HepG2 (cell line): Measurements from ENCODE around the gene EIF3B. TPM values are rescaled to one million over a fixed set of nuclear protein-coding genes. Genes with fewer than 3 reads are reported as not detected.

Experiments
- ATF2 ChIP-seq: sonication (generic); formaldehyde crosslinking; IDR thresholded peaks from 2 replicates; pipeline ENCODE4 v1.4.0; 2020; ENCODE audit warnings: missing genetic modification reagents
- CCAR2 ChIP-seq: fragments of 200-400 bp; formaldehyde crosslinking; optimal IDR thresholded peaks from 2 replicates; pipeline ENCODE3; 2018; ENCODE audit warnings: low read depth, mild to moderate bottlenecking, low read length, moderate library complexity
- FLYWCH1 ChIP-seq: sonication (generic); formaldehyde crosslinking; IDR thresholded peaks from 2 replicates; pipeline ENCODE4 v1.8.1; 2023; ENCODE audit warnings: mild to moderate bottlenecking, missing genetic modification reagents
- GABPB1 ChIP-seq: IDR thresholded peaks from 2 replicates; pipeline ENCODE4 v1.6.1; 2016; ENCODE audit warnings: mild to moderate bottlenecking, missing genetic modification reagents, moderate library complexity, missing compliant biosample characterization
- GATAD2A ChIP-seq: IDR thresholded peaks from 2 replicates; pipeline ENCODE4 v1.6.1; 2016
- HNF4G ChIP-seq, 2 experiments: sonication (generic) in 1 of 2; formaldehyde crosslinking in 1 of 2; IDR thresholded peaks; 2 replicates each; pipeline versions ENCODE4 v1.4.0 to v1.6.1; 2011 to 2020; ENCODE audit warnings: borderline replicate concordance in 2 of 2, low read depth in 2 of 2, mild to moderate bottlenecking in 2 of 2, low read length in 1 of 2, missing genetic modification reagents in 1 of 2, moderate library complexity in 1 of 2
- HNRNPH1 ChIP-seq: fragments of 200-400 bp; formaldehyde crosslinking; optimal IDR thresholded peaks from 2 replicates; pipeline ENCODE3; 2017; ENCODE audit warnings: mild to moderate bottlenecking, low read depth, low read length
- HNRNPL ChIP-seq: fragments of 200-400 bp; formaldehyde crosslinking; IDR thresholded peaks from 2 replicates; pipeline ENCODE4 v1.6.1; 2017; ENCODE audit warnings: mild to moderate bottlenecking, low read depth, low read length
- HOXD1 ChIP-seq: sonication (generic); formaldehyde crosslinking; IDR thresholded peaks from 2 replicates; pipeline ENCODE4 v1.5.0; 2020; ENCODE audit warnings: missing genetic modification reagents
- NCOA5 ChIP-seq: sonication (generic); formaldehyde crosslinking; IDR thresholded peaks from 2 replicates; pipeline ENCODE4 v1.4.0; 2020; ENCODE audit warnings: missing genetic modification reagents
- NONO ChIP-seq, 2 experiments: fragments of 450-650 bp in 1 of 2; sonication (generic) in 1 of 2; formaldehyde crosslinking in 1 of 2; IDR thresholded peaks in 1 of 2; conservative IDR thresholded peaks in 1 of 2; 2 replicates each; pipeline versions ENCODE4 v1.6.1 to v1.8.0; 2017 to 2022; ENCODE audit warnings: mild to moderate bottlenecking in 1 of 2, missing genetic modification reagents in 1 of 2, moderate library complexity in 1 of 2
- RBFOX2 ChIP-seq: fragments of 200-400 bp; formaldehyde crosslinking; IDR thresholded peaks from 2 replicates; pipeline ENCODE4 v1.6.1; 2017; ENCODE audit warnings: low read depth, mild to moderate bottlenecking, low read length
- RFX5 ChIP-seq: IDR thresholded peaks from 2 replicates; pipeline ENCODE4 v1.6.1; 2011; ENCODE audit warnings: low read depth, low read length, improper control_type of control experiment
- TBX2 ChIP-seq: sonication (generic); formaldehyde crosslinking; IDR thresholded peaks from 2 replicates; pipeline ENCODE4 v1.5.0; 2020; ENCODE audit warnings: missing genetic modification reagents, mild to moderate bottlenecking, borderline replicate concordance
- TOPORS ChIP-seq: sonication (generic); formaldehyde crosslinking; IDR thresholded peaks from 2 replicates; pipeline ENCODE4 v1.8.0; 2023; ENCODE audit warnings: mild to moderate bottlenecking, missing genetic modification reagents
- ZNF598 ChIP-seq: sonication (generic); formaldehyde crosslinking; IDR thresholded peaks from 2 replicates; pipeline ENCODE4 v1.5.1; 2020; ENCODE audit warnings: mild to moderate bottlenecking, missing genetic modification reagents, borderline replicate concordance
- ZSCAN25 ChIP-seq: sonication (generic); formaldehyde crosslinking; IDR thresholded peaks from 2 replicates; pipeline ENCODE4 v1.8.0; 2022; ENCODE audit warnings: mild to moderate bottlenecking, missing genetic modification reagents
- polyA plus RNA-seq, 8 experiments: library from polyadenylated mRNA; depleted of rRNA in 3 of 8; stranded (reverse) in 7 of 8; unstranded in 1 of 8; fragments of >200 nt; fragmentation: Illumina TruSeq in 4 of 8; extraction: Trizol in 4 of 8; gene quantifications; 2 replicates each; pipeline versions ENCODE4 v1.2.1 to v1.2.3, GENCODE V29; 2011 to 2016; ENCODE audit warnings: low read depth in 4 of 8, missing spikeins in 1 of 8, mixed read lengths in 1 of 8; ENCODE audit not compliant: insufficient read depth in 1 of 8
- total RNA-seq, 5 experiments: library from RNA; depleted of rRNA; stranded (reverse); fragments of >200 nt; fragmentation: Illumina TruSeq; extraction: Trizol; gene quantifications; 2 replicates each; pipeline ENCODE4 v1.2.3, GENCODE V29; 2016; ENCODE audit warnings: low read depth in 1 of 5
- TF ChIP-seq, protein P1 (sequence below): sonication (generic); formaldehyde crosslinking; IDR thresholded peaks from 2 replicates; pipeline ENCODE4 v1.8.0; 2022; ENCODE audit warnings: mild to moderate bottlenecking, missing genetic modification reagents
- TF ChIP-seq, protein P2 (sequence below): IDR thresholded peaks from 2 replicates; pipeline ENCODE4 v1.6.1; 2012; ENCODE audit warnings: inconsistent platforms
- TF ChIP-seq, protein P3 (sequence below): sonication (generic); formaldehyde crosslinking; IDR thresholded peaks from 2 replicates; pipeline ENCODE4; 2020; ENCODE audit warnings: missing genetic modification reagents, mild to moderate bottlenecking, borderline replicate concordance
- TF ChIP-seq, protein P4 (sequence below): sonication (generic); formaldehyde crosslinking; IDR thresholded peaks from 2 replicates; pipeline ENCODE4 v1.4.0; 2020; ENCODE audit warnings: missing genetic modification reagents, borderline replicate concordance

Gene EIF3B
- total and polyA plus RNA-seq, 2 of the 13 experiments (the other 11 are each of a cell fraction or from before 2014, with no cell fraction given) = 92.2 to 241 TPM

- peak; percentile 6; the same call in 1 of the 2 replicates for TF ChIP-seq TOPORS
- no peak for TF ChIP-seq ZNF598
- TF ChIP-seq TBX2 (CRISPR knock-in tag) = no peak; the same call in 1 of the 2 replicates
- TF ChIP-seq GABPB1 (CRISPR knock-in tag) = no peak
- TF ChIP-seq HNF4G (IDR thresholded peaks at IDR 0.05; ENCODE audit: borderline replicate concordance, low read depth, low read length) = no peak
- TF ChIP-seq HNF4G (CRISPR knock-in tag; IDR thresholded peaks at IDR 0.05; ENCODE audit: borderline replicate concordance, low read depth) = no peak
- TF ChIP-seq HOXD1 (CRISPR knock-in tag) = no peak
- TF ChIP-seq, protein P1, sequence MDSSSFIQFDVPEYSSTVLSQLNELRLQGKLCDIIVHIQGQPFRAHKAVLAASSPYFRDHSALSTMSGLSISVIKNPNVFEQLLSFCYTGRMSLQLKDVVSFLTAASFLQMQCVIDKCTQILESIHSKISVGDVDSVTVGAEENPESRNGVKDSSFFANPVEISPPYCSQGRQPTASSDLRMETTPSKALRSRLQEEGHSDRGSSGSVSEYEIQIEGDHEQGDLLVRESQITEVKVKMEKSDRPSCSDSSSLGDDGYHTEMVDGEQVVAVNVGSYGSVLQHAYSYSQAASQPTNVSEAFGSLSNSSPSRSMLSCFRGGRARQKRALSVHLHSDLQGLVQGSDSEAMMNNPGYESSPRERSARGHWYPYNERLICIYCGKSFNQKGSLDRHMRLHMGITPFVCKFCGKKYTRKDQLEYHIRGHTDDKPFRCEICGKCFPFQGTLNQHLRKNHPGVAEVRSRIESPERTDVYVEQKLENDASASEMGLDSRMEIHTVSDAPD = no peak
- no peak for TF ChIP-seq NONO (IDR thresholded peaks at IDR 0.05)
- TF ChIP-seq NONO (CRISPR knock-in tag; conservative IDR thresholded peaks at IDR 0.05) = no peak
- no peak for TF ChIP-seq FLYWCH1 (CRISPR knock-in tag)
- no peak for TF ChIP-seq GATAD2A (CRISPR knock-in tag)
- TF ChIP-seq, protein P2, sequence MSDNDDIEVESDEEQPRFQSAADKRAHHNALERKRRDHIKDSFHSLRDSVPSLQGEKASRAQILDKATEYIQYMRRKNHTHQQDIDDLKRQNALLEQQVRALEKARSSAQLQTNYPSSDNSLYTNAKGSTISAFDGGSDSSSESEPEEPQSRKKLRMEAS = 0 out of 2 replicates have a peak, but pooled peaks have one; percentile 18
- no peak for TF ChIP-seq ATF2 (CRISPR knock-in tag)
- no peak for TF ChIP-seq NCOA5 (CRISPR knock-in tag)
- no peak for TF ChIP-seq CCAR2
- no peak for TF ChIP-seq RFX5
- TF ChIP-seq, protein P3, sequence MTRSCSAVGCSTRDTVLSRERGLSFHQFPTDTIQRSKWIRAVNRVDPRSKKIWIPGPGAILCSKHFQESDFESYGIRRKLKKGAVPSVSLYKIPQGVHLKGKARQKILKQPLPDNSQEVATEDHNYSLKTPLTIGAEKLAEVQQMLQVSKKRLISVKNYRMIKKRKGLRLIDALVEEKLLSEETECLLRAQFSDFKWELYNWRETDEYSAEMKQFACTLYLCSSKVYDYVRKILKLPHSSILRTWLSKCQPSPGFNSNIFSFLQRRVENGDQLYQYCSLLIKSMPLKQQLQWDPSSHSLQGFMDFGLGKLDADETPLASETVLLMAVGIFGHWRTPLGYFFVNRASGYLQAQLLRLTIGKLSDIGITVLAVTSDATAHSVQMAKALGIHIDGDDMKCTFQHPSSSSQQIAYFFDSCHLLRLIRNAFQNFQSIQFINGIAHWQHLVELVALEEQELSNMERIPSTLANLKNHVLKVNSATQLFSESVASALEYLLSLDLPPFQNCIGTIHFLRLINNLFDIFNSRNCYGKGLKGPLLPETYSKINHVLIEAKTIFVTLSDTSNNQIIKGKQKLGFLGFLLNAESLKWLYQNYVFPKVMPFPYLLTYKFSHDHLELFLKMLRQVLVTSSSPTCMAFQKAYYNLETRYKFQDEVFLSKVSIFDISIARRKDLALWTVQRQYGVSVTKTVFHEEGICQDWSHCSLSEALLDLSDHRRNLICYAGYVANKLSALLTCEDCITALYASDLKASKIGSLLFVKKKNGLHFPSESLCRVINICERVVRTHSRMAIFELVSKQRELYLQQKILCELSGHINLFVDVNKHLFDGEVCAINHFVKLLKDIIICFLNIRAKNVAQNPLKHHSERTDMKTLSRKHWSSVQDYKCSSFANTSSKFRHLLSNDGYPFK (CRISPR knock-in tag) = no peak
- 0 out of 2 replicates have a peak, but pooled peaks have one; percentile 26 for TF ChIP-seq ZSCAN25
- TF ChIP-seq, protein P4, sequence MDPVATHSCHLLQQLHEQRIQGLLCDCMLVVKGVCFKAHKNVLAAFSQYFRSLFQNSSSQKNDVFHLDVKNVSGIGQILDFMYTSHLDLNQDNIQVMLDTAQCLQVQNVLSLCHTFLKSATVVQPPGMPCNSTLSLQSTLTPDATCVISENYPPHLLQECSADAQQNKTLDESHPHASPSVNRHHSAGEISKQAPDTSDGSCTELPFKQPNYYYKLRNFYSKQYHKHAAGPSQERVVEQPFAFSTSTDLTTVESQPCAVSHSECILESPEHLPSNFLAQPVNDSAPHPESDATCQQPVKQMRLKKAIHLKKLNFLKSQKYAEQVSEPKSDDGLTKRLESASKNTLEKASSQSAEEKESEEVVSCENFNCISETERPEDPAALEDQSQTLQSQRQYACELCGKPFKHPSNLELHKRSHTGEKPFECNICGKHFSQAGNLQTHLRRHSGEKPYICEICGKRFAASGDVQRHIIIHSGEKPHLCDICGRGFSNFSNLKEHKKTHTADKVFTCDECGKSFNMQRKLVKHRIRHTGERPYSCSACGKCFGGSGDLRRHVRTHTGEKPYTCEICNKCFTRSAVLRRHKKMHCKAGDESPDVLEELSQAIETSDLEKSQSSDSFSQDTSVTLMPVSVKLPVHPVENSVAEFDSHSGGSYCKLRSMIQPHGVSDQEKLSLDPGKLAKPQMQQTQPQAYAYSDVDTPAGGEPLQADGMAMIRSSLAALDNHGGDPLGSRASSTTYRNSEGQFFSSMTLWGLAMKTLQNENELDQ (CRISPR knock-in tag) = no peak
- no peak for TF ChIP-seq HNRNPL
- TF ChIP-seq HNRNPH1 = no peak
- TF ChIP-seq RBFOX2 = peak; percentile 85
Measured at GRCh38 chr7:2354939-2355704, 495 bp downstream of the EIF3B start (continued).
